DMS153 (cell line): ENCODE measurements around the gene FOXL3.

ENCODE experiments used
- DNase-seq: peaks from one replicate; lab custom pipeline; 2025; lab: John Stamatoyannopoulos, UW

Gene FOXL3

DNA sequence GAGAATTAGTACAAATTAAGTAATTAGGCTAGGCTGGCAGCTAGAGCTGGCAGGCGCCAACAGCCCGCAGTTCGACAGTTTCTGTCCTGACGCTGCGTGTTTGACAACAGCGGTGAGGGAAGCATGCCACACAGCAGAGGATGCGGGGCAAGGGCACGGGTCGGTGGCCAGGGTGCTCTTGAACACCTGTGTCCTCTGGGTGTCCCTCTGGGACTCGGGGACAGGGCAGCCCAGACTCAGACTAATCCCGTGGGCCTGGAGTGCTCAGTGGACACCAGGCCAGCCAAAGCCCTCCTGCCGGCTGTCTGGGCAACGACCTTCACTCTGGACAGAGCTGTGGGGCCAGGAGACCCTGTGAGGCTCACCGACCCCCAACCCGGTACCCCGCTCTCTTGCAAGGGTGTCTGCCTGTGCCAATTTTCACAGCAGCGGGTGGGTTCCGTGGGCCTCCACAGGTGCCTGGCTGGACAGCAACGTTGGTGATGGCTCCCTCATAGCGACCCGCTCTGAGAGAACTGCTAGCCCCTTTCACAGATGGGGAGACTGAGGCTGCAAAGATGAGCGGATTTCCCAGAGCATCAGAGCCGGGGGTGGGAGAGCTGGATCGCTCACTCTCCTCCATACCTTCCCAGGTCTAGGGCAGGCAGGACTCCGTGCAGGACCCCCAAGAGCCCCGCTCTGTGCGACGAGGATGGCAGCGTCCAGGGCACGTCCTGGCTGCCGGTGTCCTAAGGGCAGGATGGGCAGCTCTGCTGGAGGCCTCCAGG, 48.5 kb downstream of the FOXL3 start:
- DNase-seq, result no peak

DNA sequence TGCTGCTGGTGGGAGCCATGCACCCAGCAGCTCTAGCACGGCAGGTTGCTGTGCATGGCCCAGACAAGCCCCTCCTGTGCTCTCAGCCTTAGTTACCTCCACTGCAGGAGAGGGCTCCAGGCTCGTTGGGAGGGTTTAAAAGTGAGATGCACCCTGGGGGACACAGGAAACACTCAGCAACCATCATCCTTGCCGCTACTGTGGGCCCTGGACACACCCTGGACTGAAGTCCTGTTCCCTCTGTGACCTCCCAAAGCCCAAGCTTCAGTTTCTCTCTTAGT, 49.0 kb downstream of the FOXL3 start:
- no peak for DNase-seq

- DNase-seq, result no peak
Measured at GRCh38 chr7:339696-340095, 49.7 kb downstream of the FOXL3 start.

- DNase-seq, result no peak
Measured at GRCh38 chr7:340200-340937, 50.4 kb downstream of the FOXL3 start.
